GM21381 (cell line): Measurements from ENCODE around the gene CMIP.
"Not testable (repeated sequence)": the region's sequence is repeated elsewhere in the genome, so short reads cannot be mapped to it uniquely, and the experiment has no call there.

Source experiments
- ATAC-seq: cut with Tn5 transposase; IDR thresholded peaks from one replicate; pipeline ENCODE4 v1.9.1; 2021; ENCODE audit warnings: mild to moderate bottlenecking, moderate library complexity; ENCODE audit not compliant: unreplicated experiment

CMIP gene

GRCh38 chr16:81673432-81673831 lies 228.8 kb downstream of the CMIP start:
- ATAC-seq = no peak

- no peak for ATAC-seq
These were observed 231.1 kb downstream of the CMIP start for GRCh38 chr16:81675662-81676061.

- no peak for ATAC-seq
These were observed 231.7 kb downstream of the CMIP start for GRCh38 chr16:81676066-81676882.

GRCh38 chr16:81676883-81677737 lies 232.5 kb downstream of the CMIP start:
- no peak for ATAC-seq

- ATAC-seq = no peak
These were observed 233.9 kb downstream of the CMIP start for GRCh38 chr16:81678326-81679095.

- no peak for ATAC-seq
These were observed 235.3 kb downstream of the CMIP start for GRCh38 chr16:81679721-81680430.

- ATAC-seq = no peak
These were observed 236.1 kb downstream of the CMIP start for GRCh38 chr16:81680444-81681275.

- ATAC-seq = no peak
These were observed 236.7 kb downstream of the CMIP start for GRCh38 chr16:81681311-81681710.

- no peak for ATAC-seq
These were observed 239.7 kb downstream of the CMIP start for GRCh38 chr16:81684242-81684837.

GRCh38 chr16:81684901-81685300 lies 240.3 kb downstream of the CMIP start:
- no peak for ATAC-seq

GRCh38 chr16:81686391-81687130 lies 242.0 kb downstream of the CMIP start:
- ATAC-seq = no peak

- no peak for ATAC-seq
These were observed 242.5 kb downstream of the CMIP start for GRCh38 chr16:81687131-81687456.

- no peak for ATAC-seq
These were observed 243.6 kb downstream of the CMIP start for GRCh38 chr16:81688182-81688581.

- not testable (repeated sequence) for ATAC-seq
These were observed 244.2 kb downstream of the CMIP start for GRCh38 chr16:81688839-81689238.

GRCh38 chr16:81692021-81692420 lies 247.4 kb downstream of the CMIP start:
- no peak for ATAC-seq

GRCh38 chr16:81692571-81692970 lies 248.0 kb downstream of the CMIP start:
- no peak for ATAC-seq

GRCh38 chr16:81693041-81693743 lies 248.6 kb downstream of the CMIP start:
- ATAC-seq = no peak

GRCh38 chr16:81693744-81694303 lies 249.2 kb downstream of the CMIP start:
- no peak for ATAC-seq
